ENCODE data around the gene HINT2.

DNA sequence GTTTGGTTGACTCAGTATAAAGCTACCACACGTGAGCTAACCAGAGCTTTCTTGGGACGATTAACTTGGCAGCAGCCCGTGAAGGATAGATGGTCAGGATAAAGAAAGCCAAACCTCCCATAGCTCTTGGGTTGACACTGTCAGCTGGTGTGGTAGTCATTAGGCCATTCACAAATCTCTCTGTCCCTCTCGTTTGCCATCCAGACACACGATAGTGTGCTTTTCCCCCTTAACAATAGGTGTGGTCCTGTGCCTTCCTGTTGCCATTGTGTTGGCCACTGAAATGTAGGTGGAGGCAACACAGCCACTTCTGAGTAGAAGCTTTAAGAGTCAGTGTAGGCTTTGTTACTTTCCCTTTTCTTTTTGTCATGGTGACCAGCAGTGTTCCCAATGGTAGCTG is 43.6 kb upstream of the HINT2 start:
- TF ChIP-seq POLR2A (IDR thresholded peaks at IDR 0.05) (no peak), EP300 (IDR thresholded peaks at IDR 0.05) (no peak), POLR2AphosphoS5 (IDR thresholded peaks at IDR 0.05) (no peak)
- TF ChIP-seq, protein P1, sequence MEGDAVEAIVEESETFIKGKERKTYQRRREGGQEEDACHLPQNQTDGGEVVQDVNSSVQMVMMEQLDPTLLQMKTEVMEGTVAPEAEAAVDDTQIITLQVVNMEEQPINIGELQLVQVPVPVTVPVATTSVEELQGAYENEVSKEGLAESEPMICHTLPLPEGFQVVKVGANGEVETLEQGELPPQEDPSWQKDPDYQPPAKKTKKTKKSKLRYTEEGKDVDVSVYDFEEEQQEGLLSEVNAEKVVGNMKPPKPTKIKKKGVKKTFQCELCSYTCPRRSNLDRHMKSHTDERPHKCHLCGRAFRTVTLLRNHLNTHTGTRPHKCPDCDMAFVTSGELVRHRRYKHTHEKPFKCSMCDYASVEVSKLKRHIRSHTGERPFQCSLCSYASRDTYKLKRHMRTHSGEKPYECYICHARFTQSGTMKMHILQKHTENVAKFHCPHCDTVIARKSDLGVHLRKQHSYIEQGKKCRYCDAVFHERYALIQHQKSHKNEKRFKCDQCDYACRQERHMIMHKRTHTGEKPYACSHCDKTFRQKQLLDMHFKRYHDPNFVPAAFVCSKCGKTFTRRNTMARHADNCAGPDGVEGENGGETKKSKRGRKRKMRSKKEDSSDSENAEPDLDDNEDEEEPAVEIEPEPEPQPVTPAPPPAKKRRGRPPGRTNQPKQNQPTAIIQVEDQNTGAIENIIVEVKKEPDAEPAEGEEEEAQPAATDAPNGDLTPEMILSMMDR (IDR thresholded peaks at IDR 0.05): no peak

All from stomach (tissue), 4 donors.